Measurements from ENCODE around the gene APMAP. TPM values are rescaled to one million over a fixed set of nuclear protein-coding genes. Genes with fewer than 3 reads are reported as not detected.

APMAP gene
- total RNA-seq, 1 experiment from 2014 or later, result 132 TPM

DNA sequence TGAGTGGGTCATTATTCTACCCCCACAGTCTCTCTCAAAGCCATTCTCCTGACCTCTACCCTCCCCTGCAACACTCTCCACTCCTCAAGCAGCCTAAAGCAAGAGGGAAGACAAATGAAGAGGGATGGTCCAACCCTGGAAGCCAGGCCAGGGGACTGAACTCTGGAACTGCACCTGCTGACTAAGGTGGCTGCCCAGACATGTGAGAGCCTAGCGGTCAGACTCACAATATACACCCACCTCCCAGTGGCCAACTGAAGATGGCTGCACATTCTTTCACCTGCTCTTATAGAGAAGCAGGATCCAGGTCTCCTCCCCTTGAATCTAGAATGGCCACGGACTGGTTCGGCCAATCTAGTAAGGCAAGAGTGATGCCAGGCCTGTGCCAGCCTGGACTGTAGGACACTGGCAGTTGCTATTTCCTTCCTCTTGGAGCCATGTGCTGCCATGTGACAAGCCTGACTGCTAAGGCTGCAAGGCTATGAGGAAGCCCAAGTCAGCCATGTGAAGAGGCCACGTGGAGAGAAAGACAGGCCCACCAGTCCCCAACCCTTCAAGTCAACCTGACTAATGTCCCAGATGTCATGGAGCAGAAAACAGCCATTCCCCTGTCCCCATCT is 33.5 kb upstream of the APMAP start:
- in situ Hi-C loops (cut with HindIII; ENCODE audit: low pct_unique_long_range_greater_than_20kb, low sequenced_read_pairs), result no loop called here

GRCh38 chr20:25025091-25025861 is 32.7 kb upstream of the APMAP start:
- in situ Hi-C loops (cut with HindIII; ENCODE audit: low pct_unique_long_range_greater_than_20kb, low sequenced_read_pairs), result no loop called here
- DNase-seq (ENCODE audit: low read depth), result no peak

More for the DNA sequence above, 33.5 kb upstream of the APMAP start:
- no peak for DNase-seq (ENCODE audit: low read depth)

GRCh38 chr20:25024171-25024570 is 31.6 kb upstream of the APMAP start:
- in situ Hi-C loops (cut with HindIII; ENCODE audit: low pct_unique_long_range_greater_than_20kb, low sequenced_read_pairs), result no loop called here

DNA sequence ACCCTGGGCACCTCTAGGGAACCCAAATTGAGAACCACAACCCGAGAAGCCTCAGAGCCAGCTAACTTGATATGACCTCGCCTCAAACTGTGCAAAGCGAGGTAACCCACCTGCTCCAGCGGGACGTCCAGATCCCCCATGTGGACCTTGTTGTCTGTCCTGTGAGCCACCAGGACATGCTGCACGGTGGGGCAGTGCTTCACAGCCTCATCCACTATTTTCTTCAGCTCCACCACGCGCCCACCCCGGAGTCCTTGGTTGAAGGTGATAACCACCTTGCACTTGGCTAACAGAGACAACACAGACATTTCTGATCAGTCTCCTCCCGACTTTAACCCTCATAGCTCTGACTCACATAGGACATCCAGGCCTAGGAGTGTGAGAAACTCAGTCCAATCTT is 30.8 kb upstream of the APMAP start:
- in situ Hi-C loops (cut with HindIII; ENCODE audit: low pct_unique_long_range_greater_than_20kb, low sequenced_read_pairs), result no loop called here
- no peak for DNase-seq (ENCODE audit: low read depth)

More at GRCh38 chr20:25024171-25024570, 31.6 kb upstream of the APMAP start:
- DNase-seq (ENCODE audit: low read depth), result no peak

- DNase-seq (ENCODE audit: low read depth), result no peak
- in situ Hi-C loops (cut with HindIII; ENCODE audit: low pct_unique_long_range_greater_than_20kb, low sequenced_read_pairs), result no loop called here
Observed at GRCh38 chr20:25022680-25023079, 30.1 kb upstream of the APMAP start.

- in situ Hi-C loops (cut with HindIII; ENCODE audit: low pct_unique_long_range_greater_than_20kb, low sequenced_read_pairs), result no loop called here
Observed at GRCh38 chr20:25021336-25021735, 28.8 kb upstream of the APMAP start.

GRCh38 chr20:25020901-25021301 is 28.4 kb upstream of the APMAP start:
- in situ Hi-C loops (cut with HindIII; ENCODE audit: low pct_unique_long_range_greater_than_20kb, low sequenced_read_pairs), result no loop called here

More at GRCh38 chr20:25021336-25021735, 28.8 kb upstream of the APMAP start:
- DNase-seq (ENCODE audit: low read depth), result no peak

GRCh38 chr20:25020345-25020744 is 27.8 kb upstream of the APMAP start:
- in situ Hi-C loops (cut with HindIII; ENCODE audit: low pct_unique_long_range_greater_than_20kb, low sequenced_read_pairs), result no loop called here
- DNase-seq (ENCODE audit: low read depth), result no peak

More at GRCh38 chr20:25020901-25021301, 28.4 kb upstream of the APMAP start:
- no peak for DNase-seq (ENCODE audit: low read depth)

DNA sequence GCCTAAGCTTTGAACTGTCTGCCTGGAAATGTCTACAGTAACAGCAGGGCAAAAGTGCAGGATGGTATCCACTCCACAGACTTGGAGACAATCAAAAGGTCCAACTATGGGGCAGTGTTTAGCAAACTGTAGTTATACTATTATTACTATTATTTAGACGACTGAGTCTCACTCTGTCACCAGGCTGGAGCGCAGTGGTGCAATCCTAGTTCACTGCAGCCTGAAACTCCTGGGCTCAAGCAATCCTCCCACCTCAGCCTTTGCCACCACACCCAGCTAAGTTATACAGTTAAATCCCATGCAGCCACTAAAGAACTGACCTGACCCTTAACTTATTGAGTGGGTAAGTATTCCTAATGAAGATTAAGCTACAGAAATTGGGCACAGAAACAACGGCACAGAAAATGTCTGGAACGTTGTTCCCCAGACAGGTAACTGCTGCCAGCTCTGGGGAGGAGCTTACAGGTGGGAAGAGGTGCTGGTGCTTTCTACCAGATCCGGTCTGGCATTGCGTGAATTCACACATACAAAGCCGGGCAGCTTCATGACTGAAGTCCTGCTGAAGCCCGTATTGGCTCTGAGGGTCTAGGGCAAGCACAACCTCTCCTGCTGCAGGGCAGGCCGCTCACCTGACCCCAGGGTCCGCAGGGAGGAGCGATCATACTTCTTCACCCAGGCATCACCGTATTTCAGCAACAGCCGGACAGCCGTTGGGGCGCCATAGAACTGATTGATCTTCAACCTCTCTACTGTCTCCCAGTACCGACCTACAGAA is 27.0 kb upstream of the APMAP start:
- in situ Hi-C loops (cut with HindIII; ENCODE audit: low pct_unique_long_range_greater_than_20kb, low sequenced_read_pairs), result no loop called here
- DNase-seq (ENCODE audit: low read depth), result no peak

GRCh38 chr20:25018841-25019240 is 26.3 kb upstream of the APMAP start:
- no peak for DNase-seq (ENCODE audit: low read depth)

DNA sequence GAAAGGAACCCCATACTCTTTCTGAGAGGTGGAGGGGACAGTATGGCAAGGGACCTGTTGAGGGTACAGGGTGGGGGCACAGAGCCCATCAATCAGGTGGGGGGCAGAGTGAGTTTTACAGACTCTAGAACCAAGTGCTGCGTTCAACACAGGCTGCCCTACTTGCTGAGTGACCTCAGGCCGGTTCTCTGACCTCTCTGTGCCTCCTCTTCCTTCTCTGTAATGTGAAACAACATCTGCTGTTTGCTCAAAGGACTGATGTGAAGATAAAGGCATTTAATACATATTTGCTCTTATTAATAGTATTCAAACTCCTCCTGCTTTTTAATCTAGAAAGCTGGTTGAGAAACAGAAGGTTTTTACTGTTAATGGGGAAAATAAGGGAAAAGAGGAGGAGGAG is 25.9 kb upstream of the APMAP start:
- no peak for DNase-seq (ENCODE audit: low read depth)
- in situ Hi-C loops (cut with HindIII; ENCODE audit: low pct_unique_long_range_greater_than_20kb, low sequenced_read_pairs), result no loop called here

More at GRCh38 chr20:25018841-25019240, 26.3 kb upstream of the APMAP start:
- in situ Hi-C loops (cut with HindIII; ENCODE audit: low pct_unique_long_range_greater_than_20kb, low sequenced_read_pairs), result no loop called here

GRCh38 chr20:25017257-25017803 is 24.8 kb upstream of the APMAP start:
- DNase-seq (ENCODE audit: low read depth), result no peak

GRCh38 chr20:25016471-25016870 is 23.9 kb upstream of the APMAP start:
- no peak for DNase-seq (ENCODE audit: low read depth)
- in situ Hi-C loops (cut with HindIII; ENCODE audit: low pct_unique_long_range_greater_than_20kb, low sequenced_read_pairs), result no loop called here

More at GRCh38 chr20:25017257-25017803, 24.8 kb upstream of the APMAP start:
- in situ Hi-C loops (cut with HindIII; ENCODE audit: low pct_unique_long_range_greater_than_20kb, low sequenced_read_pairs), result no loop called here

GRCh38 chr20:25015986-25016385 is 23.4 kb upstream of the APMAP start:
- in situ Hi-C loops (cut with HindIII; ENCODE audit: low pct_unique_long_range_greater_than_20kb, low sequenced_read_pairs), result no loop called here

GRCh38 chr20:25014816-25015215 is 22.3 kb upstream of the APMAP start:
- in situ Hi-C loops (cut with HindIII; ENCODE audit: low pct_unique_long_range_greater_than_20kb, low sequenced_read_pairs), result no loop called here
- DNase-seq (ENCODE audit: low read depth), result no peak

More at GRCh38 chr20:25015986-25016385, 23.4 kb upstream of the APMAP start:
- DNase-seq (ENCODE audit: low read depth), result no peak

DNA sequence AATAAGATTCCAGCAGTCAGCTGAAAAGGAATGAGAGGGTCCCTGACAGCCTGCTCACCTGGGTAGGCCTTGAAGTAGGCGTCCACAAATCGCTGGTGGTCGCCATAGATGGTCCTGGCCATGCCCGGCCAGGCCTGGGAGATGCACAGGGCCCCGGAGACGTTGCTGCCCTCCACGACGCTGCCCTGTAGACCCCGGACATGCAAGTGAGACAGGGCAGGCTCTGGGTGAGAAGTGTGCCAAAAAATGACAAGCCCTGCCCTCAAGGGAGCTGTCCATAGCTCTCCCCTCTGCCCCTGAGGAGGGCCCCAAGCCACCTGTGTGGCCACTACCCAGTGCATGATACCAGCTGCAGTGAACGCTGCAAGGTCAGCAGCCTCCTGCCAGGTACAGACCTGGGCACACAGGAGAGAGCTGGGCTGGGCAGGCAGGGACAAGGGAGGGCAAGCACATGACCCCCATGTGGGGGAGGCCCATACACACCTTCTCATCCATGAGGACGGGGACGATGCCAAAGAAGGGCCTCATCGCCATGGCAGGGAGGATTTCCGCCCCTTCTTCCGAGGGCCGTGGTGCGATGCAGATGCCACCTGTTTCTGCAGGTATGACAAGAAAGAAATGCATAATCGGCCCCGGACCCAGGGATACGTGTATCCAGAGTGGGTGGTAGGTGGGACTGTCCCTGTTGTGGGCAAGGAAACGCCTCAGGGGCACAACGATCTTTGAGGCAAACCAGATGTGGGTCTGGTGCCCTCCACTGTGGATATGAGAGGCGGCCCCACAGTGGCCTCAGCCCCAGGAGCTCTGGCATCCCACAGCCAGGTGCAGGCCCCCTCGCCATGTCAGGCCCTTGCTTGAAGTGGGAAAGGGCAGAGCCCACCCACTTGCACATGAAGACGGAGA is 21.2 kb upstream of the APMAP start:
- no peak for DNase-seq (ENCODE audit: low read depth)
- in situ Hi-C loops (cut with HindIII; ENCODE audit: low pct_unique_long_range_greater_than_20kb, low sequenced_read_pairs), result no loop called here

- in situ Hi-C loops (cut with HindIII; ENCODE audit: low pct_unique_long_range_greater_than_20kb, low sequenced_read_pairs), result no loop called here
- no peak for DNase-seq (ENCODE audit: low read depth)
Observed at GRCh38 chr20:25012616-25013189, 20.2 kb upstream of the APMAP start.

Data from Caki2 (cell line).